HepG2 (cell line): ENCODE results near the gene MTRF1. TPM values are rescaled to one million over a fixed set of nuclear protein-coding genes. Genes with fewer than 3 reads are reported as not detected.

Experiments
- ATAC-seq: fragments of 200-7000 bp; cut with Tn5 transposase; 3 replicates; pipeline ENCODE4 v1.9.1; 2020; ENCODE audit warnings: mild to moderate bottlenecking, moderate library complexity
- BruUV-seq: library from RNA; stranded (reverse); fragments of 400-500 nt; replicated peaks from 2 replicates; lab custom pipeline; 2021; lab: Mats Ljungman, UMichigan
- CTCF ChIA-PET: fragments of 300-600 bp; formaldehyde crosslinking; extraction: SDS; loops from one replicate; lab custom pipeline; 2021; ENCODE audit warnings: low total read pairs, inconsistent platforms, low intra/inter-chr PET ratio; lab: Yijun Ruan, JAX
- POLR2A ChIA-PET: fragments of 350-600 bp; sonication (Branson Sonifier 250); formaldehyde crosslinking; loops from one replicate; lab custom pipeline; 2020; ENCODE audit warnings: antibody characterized with exemption, inconsistent platforms; lab: Yijun Ruan, JAX
- DNase-seq: peaks from one replicate; pipeline ENCODE4 v3.0.0-alpha.2; 2015; ENCODE audit warnings: low spot score
- FAIRE-seq: peaks from 3 replicates; lab custom pipeline; 2011; peaks lifted over from hg19 to GRCh38; lab: Jason Lieb, UNC
- H2AFZ ChIP-seq: one replicate; pipeline ENCODE4 v1.6.1; 2011; ENCODE audit warnings: low read length, inconsistent platforms
- H3K27ac ChIP-seq: fragments of 300-600 bp; 3 replicates; pipeline ENCODE4 v1.8.0; 2011; ENCODE audit warnings: mixed run types, mild to moderate bottlenecking, mixed read lengths, low read length, inconsistent platforms; ENCODE audit not compliant: insufficient read depth; ENCODE audit errors: extremely low read length
- H3K27me3 ChIP-seq, 2 experiments: fragments of 200-600 bp in 1 of 2; 2 replicates in 1 of 2; 3 replicates in 1 of 2; pipeline versions ENCODE4 v1.6.0 to v1.8.0; 2011; ENCODE audit warnings: low read length in 2 of 2, mild to moderate bottlenecking in 2 of 2, moderate library complexity in 2 of 2, inconsistent platforms in 1 of 2; ENCODE audit not compliant: insufficient read depth in 2 of 2, control insufficient read depth in 1 of 2
- H3K36me3 ChIP-seq, 2 experiments: fragments of 200-600 bp in 1 of 2; replicated peaks in 1 of 2; 2 replicates in 1 of 2; 3 replicates in 1 of 2; pipeline versions ENCODE4 v1.5.1 to v1.8.0; 2011; ENCODE audit warnings: low read length in 2 of 2, inconsistent platforms in 1 of 2; ENCODE audit not compliant: insufficient read depth in 2 of 2, control insufficient read depth in 1 of 2
- H3K4me1 ChIP-seq: 2 replicates; pipeline ENCODE4 v1.5.1; 2012; ENCODE audit warnings: low read length, inconsistent platforms; ENCODE audit not compliant: insufficient read depth
- H3K4me2 ChIP-seq: 2 replicates; pipeline ENCODE4 v1.6.0; 2011; ENCODE audit warnings: low read depth, low read length, inconsistent platforms
- H3K4me3 ChIP-seq, 3 experiments: fragments of 200-600 bp in 1 of 3; sonication (generic), shearing (Covaris generic) in 1 of 3; replicated peaks in 1 of 3; 2 replicates each; pipeline ENCODE4 v1.5.1; 2011 to 2016; ENCODE audit warnings: low read length in 3 of 3, inconsistent platforms in 2 of 3, low read depth in 2 of 3, mild to moderate bottlenecking in 2 of 3, control low read depth in 1 of 3, mixed read lengths in 1 of 3; ENCODE audit not compliant: insufficient read depth in 1 of 3
- H3K79me2 ChIP-seq: one replicate; pipeline ENCODE4 v1.6.1; 2011; ENCODE audit warnings: low read length, inconsistent platforms; ENCODE audit not compliant: insufficient read depth
- H3K9ac ChIP-seq: 2 replicates; pipeline ENCODE4 v1.6.0; 2011; ENCODE audit warnings: mild to moderate bottlenecking, low read depth, low read length, inconsistent platforms; ENCODE audit not compliant: insufficient read depth
- H3K9me3 ChIP-seq: 2 replicates; pipeline ENCODE4 v1.5.1; 2012; ENCODE audit warnings: mild to moderate bottlenecking, low read length
- H4K20me1 ChIP-seq: 2 replicates; pipeline ENCODE4 v1.6.0; 2011; ENCODE audit warnings: inconsistent platforms, mild to moderate bottlenecking, low read length, moderate library complexity; ENCODE audit not compliant: insufficient read depth
- ARHGAP35 ChIP-seq: sonication (generic); formaldehyde crosslinking; IDR thresholded peaks from 2 replicates; pipeline ENCODE4 v1.9.0; 2022; ENCODE audit warnings: mild to moderate bottlenecking, inconsistent platforms, moderate library complexity, missing genetic modification reagents, borderline replicate concordance
- ARID2 ChIP-seq: sonication (generic); formaldehyde crosslinking; IDR thresholded peaks from 2 replicates; pipeline ENCODE4 v1.8.1; 2022; ENCODE audit warnings: mild to moderate bottlenecking, missing genetic modification reagents, borderline replicate concordance
- MED13 ChIP-seq: sonication (generic); formaldehyde crosslinking; IDR thresholded peaks from 2 replicates; pipeline ENCODE4 v1.5.0; 2020; ENCODE audit warnings: missing genetic modification reagents
- MYC ChIP-seq: sonication (generic); formaldehyde crosslinking; IDR thresholded peaks from 2 replicates; pipeline ENCODE4 v1.9.0; 2021; ENCODE audit warnings: missing genetic modification reagents, borderline replicate concordance
- NR2C2 ChIP-seq: sonication (generic); formaldehyde crosslinking; IDR thresholded peaks from 2 replicates; pipeline ENCODE4 v1.4.0; 2020; ENCODE audit warnings: missing genetic modification reagents, mild to moderate bottlenecking, moderate library complexity, borderline replicate concordance
- RFXANK ChIP-seq: IDR thresholded peaks from 2 replicates; pipeline ENCODE4 v1.6.1; 2016
- SRF ChIP-seq: IDR thresholded peaks from 2 replicates; pipeline ENCODE4 v1.6.1; 2011; ENCODE audit warnings: mild to moderate bottlenecking, low read depth, low read length, moderate library complexity
- STAT5B ChIP-seq: sonication (generic); formaldehyde crosslinking; IDR thresholded peaks from 2 replicates; pipeline ENCODE4 v1.4.0; 2020; ENCODE audit warnings: missing genetic modification reagents
- TOE1 ChIP-seq: sonication (generic); formaldehyde crosslinking; IDR thresholded peaks from 2 replicates; pipeline ENCODE4 v1.4.0; 2020; ENCODE audit warnings: mild to moderate bottlenecking, missing genetic modification reagents
- TRIM24 ChIP-seq: sonication (generic); formaldehyde crosslinking; IDR thresholded peaks from 2 replicates; pipeline ENCODE4 v1.8.0; 2022; ENCODE audit warnings: mild to moderate bottlenecking, missing genetic modification reagents
- ZFP41 ChIP-seq: sonication (generic); formaldehyde crosslinking; IDR thresholded peaks from 2 replicates; pipeline ENCODE4 v1.4.0; 2020; ENCODE audit warnings: mild to moderate bottlenecking, missing genetic modification reagents, borderline replicate concordance
- ZNF143 ChIP-seq: sonication (generic); formaldehyde crosslinking; IDR thresholded peaks from 2 replicates; pipeline ENCODE4 v1.4.0; 2020; ENCODE audit warnings: missing genetic modification reagents
- ZNF780A ChIP-seq: sonication (generic); formaldehyde crosslinking; IDR thresholded peaks from 2 replicates; pipeline ENCODE4 v1.8.0; 2022; ENCODE audit warnings: mild to moderate bottlenecking, missing genetic modification reagents, moderate library complexity
- WGBS: methylation state at CpG from one replicate; pipeline ENCODE4 v1.1.6; 2017; ENCODE audit warnings: low lambda C conversion rate; 5-methylcytosine and 5-hydroxymethylcytosine counted together
- in situ Hi-C: cut with HindIII; loops from 2 replicates; pipeline ENCODE4 v1.10.0; 2017; ENCODE audit warnings: low pct_unique_long_range_greater_than_20kb; ENCODE audit not compliant: extremely low pct_ligation_motif_present
- intact Hi-C: fragments of 100-400 bp; cut with micrococcal nuclease; formaldehyde crosslinking; loops from one replicate; pipeline ENCODE4 v1.10.0; 2022; ENCODE audit not compliant: unreplicated experiment
- polyA plus RNA-seq, 8 experiments: library from polyadenylated mRNA; depleted of rRNA in 3 of 8; stranded (reverse) in 7 of 8; unstranded in 1 of 8; fragments of >200 nt; fragmentation: Illumina TruSeq in 4 of 8; extraction: Trizol in 4 of 8; gene quantifications; 2 replicates each; pipeline versions ENCODE4 v1.2.1 to v1.2.3, GENCODE V29; 2011 to 2016; ENCODE audit warnings: low read depth in 4 of 8, missing spikeins in 1 of 8, mixed read lengths in 1 of 8; ENCODE audit not compliant: insufficient read depth in 1 of 8
- total RNA-seq, 5 experiments: library from RNA; depleted of rRNA; stranded (reverse); fragments of >200 nt; fragmentation: Illumina TruSeq; extraction: Trizol; gene quantifications; 2 replicates each; pipeline ENCODE4 v1.2.3, GENCODE V29; 2016; ENCODE audit warnings: low read depth in 1 of 5
- TF ChIP-seq, protein P1 (sequence below): sonication (generic); formaldehyde crosslinking; IDR thresholded peaks from 2 replicates; pipeline ENCODE4 v1.5.0; 2020; ENCODE audit warnings: missing genetic modification reagents, mild to moderate bottlenecking, borderline replicate concordance
- TF ChIP-seq, protein P2 (sequence below), 2 experiments: sonication (generic) in 1 of 2; formaldehyde crosslinking in 1 of 2; IDR thresholded peaks; 2 replicates each; pipeline versions ENCODE4 v1.6.1 to v1.9.0; 2014 to 2022; ENCODE audit warnings: antibody characterized with exemption in 1 of 2, borderline replicate concordance in 1 of 2, inconsistent platforms in 1 of 2, low read depth in 1 of 2, missing genetic modification reagents in 1 of 2

Gene MTRF1
- total and polyA plus RNA-seq, 2 of the 13 experiments (the other 11 are each of a cell fraction or from before 2014, with no cell fraction given) = 21.6 to 27.2 TPM

DNA sequence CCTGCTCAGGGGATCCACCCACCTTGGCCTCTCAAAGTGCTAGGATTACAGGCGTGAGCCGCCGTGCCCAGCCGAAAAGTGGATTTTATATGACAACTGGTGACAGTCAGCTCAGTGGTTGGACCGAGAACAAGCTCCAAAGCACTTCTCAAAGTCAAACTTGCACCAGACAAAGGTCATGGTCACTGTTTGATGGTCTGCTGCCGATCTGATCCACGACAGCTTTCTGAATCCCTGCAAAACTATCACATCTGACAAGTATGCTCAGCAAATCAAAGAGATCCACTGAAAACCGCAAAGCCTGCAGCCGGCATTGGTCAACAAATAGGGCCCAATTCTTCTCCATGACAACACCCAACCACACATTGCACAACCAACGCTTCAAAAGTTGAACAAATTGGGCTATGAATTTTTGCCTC lies 26.1 kb upstream of the MTRF1 start:
- intact Hi-C loops = loop anchor here (1.0 kb wide), 1 partner anchor 359 kb away; no protein-coding TSS in a partner anchor
- H3K9ac ChIP-seq = no peak overlapping the region
- H3K4me2 ChIP-seq = peak overlapping the region; percentile 28
- ATAC-seq (peak; percentile 95), FAIRE-seq (peak; percentile 89), DNase-seq (peak; percentile 97)
- ChIA-PET CTCF (no interaction called here), POLR2A (interaction anchor here (1.2 kb wide), 1 partner anchor 29 kb away, joined by 5 read pairs; no protein-coding TSS in a partner anchor)
- H3K27me3 ChIP-seq = peaks cover 2 to 4% of the 10 kb centered on the region in 2 experiments; a peak in 1 of 5 replicates
- 0% methylated on average over 6 of the region's 10 CpGs for WGBS
- H3K36me3 ChIP-seq = no peaks in the 10 kb centered on the region
- H3K9me3 ChIP-seq = peaks cover 4% of the 10 kb centered on the region; the same call in 1 of the 2 replicates
- H3K79me2 ChIP-seq = no peaks in the 10 kb centered on the region
- no TSS peak for BruUV-seq
- H3K27ac ChIP-seq = no peak overlapping the region
- in situ Hi-C loops = no loop called here
- H4K20me1 ChIP-seq = no peaks in the 10 kb centered on the region
- peaks cover 24% of the 10 kb centered on the region for H3K4me1 ChIP-seq
- no peak overlapping the region for H3K4me3 ChIP-seq
- no peak overlapping the region for H2AFZ ChIP-seq
- TF ChIP-seq ARID2 (CRISPR knock-in tag) = no peak
- peak; percentile 97 for TF ChIP-seq RFXANK (CRISPR knock-in tag)
- TF ChIP-seq TOE1 = no peak
- TF ChIP-seq ZNF143 (CRISPR knock-in tag) = peak; percentile 34; the same call in 1 of the 2 replicates
- no peak for TF ChIP-seq MED13 (CRISPR knock-in tag)
- TF ChIP-seq SRF = no peak
- no peak for TF ChIP-seq ZNF780A
- TF ChIP-seq, protein P1, sequence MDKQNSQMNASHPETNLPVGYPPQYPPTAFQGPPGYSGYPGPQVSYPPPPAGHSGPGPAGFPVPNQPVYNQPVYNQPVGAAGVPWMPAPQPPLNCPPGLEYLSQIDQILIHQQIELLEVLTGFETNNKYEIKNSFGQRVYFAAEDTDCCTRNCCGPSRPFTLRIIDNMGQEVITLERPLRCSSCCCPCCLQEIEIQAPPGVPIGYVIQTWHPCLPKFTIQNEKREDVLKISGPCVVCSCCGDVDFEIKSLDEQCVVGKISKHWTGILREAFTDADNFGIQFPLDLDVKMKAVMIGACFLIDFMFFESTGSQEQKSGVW (CRISPR knock-in tag) = no peak
- no peak for TF ChIP-seq ZFP41 (CRISPR knock-in tag)
- TF ChIP-seq, protein P2, sequence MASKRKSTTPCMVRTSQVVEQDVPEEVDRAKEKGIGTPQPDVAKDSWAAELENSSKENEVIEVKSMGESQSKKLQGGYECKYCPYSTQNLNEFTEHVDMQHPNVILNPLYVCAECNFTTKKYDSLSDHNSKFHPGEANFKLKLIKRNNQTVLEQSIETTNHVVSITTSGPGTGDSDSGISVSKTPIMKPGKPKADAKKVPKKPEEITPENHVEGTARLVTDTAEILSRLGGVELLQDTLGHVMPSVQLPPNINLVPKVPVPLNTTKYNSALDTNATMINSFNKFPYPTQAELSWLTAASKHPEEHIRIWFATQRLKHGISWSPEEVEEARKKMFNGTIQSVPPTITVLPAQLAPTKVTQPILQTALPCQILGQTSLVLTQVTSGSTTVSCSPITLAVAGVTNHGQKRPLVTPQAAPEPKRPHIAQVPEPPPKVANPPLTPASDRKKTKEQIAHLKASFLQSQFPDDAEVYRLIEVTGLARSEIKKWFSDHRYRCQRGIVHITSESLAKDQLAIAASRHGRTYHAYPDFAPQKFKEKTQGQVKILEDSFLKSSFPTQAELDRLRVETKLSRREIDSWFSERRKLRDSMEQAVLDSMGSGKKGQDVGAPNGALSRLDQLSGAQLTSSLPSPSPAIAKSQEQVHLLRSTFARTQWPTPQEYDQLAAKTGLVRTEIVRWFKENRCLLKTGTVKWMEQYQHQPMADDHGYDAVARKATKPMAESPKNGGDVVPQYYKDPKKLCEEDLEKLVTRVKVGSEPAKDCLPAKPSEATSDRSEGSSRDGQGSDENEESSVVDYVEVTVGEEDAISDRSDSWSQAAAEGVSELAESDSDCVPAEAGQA (IDR thresholded peaks at IDR 0.05; ENCODE audit: low read depth) = no peak
- TF ChIP-seq, protein P2 (CRISPR knock-in tag; IDR thresholded peaks at IDR 0.05; ENCODE audit: borderline replicate concordance) = no peak
- TF ChIP-seq NR2C2 = peak; percentile 74
- TF ChIP-seq TRIM24 = no peak
- TF ChIP-seq ARHGAP35 (CRISPR knock-in tag) = no peak
- no peak for TF ChIP-seq MYC (CRISPR knock-in tag)
- no peak for TF ChIP-seq STAT5B (CRISPR knock-in tag)
